Measurements from ENCODE around the gene ZNF124.

GRCh38 chr1:247110627-247111258, 61.1 kb downstream of the ZNF124 start:
- TF ChIP-seq SIN3A (IDR thresholded peaks at IDR 0.05; ENCODE audit: borderline replicate concordance, insufficient read depth, low read length) = no peak
- no peak for TF ChIP-seq POLR2AphosphoS5 (IDR thresholded peaks at IDR 0.05; ENCODE audit: low read depth, low read length)

Data from PFSK-1 (cell line).